HG03378 (cell line): Measurements from ENCODE around the gene CASR.
"Not testable (repeated sequence)": the region's sequence is repeated elsewhere in the genome, so short reads cannot be mapped to it uniquely, and the experiment has no call there.

ENCODE experiments used
- ATAC-seq: cut with Tn5 transposase; IDR thresholded peaks from one replicate; pipeline ENCODE4 v1.9.1; 2021; ENCODE audit warnings: mild to moderate bottlenecking, moderate library complexity; ENCODE audit not compliant: unreplicated experiment

CASR gene, protein sequence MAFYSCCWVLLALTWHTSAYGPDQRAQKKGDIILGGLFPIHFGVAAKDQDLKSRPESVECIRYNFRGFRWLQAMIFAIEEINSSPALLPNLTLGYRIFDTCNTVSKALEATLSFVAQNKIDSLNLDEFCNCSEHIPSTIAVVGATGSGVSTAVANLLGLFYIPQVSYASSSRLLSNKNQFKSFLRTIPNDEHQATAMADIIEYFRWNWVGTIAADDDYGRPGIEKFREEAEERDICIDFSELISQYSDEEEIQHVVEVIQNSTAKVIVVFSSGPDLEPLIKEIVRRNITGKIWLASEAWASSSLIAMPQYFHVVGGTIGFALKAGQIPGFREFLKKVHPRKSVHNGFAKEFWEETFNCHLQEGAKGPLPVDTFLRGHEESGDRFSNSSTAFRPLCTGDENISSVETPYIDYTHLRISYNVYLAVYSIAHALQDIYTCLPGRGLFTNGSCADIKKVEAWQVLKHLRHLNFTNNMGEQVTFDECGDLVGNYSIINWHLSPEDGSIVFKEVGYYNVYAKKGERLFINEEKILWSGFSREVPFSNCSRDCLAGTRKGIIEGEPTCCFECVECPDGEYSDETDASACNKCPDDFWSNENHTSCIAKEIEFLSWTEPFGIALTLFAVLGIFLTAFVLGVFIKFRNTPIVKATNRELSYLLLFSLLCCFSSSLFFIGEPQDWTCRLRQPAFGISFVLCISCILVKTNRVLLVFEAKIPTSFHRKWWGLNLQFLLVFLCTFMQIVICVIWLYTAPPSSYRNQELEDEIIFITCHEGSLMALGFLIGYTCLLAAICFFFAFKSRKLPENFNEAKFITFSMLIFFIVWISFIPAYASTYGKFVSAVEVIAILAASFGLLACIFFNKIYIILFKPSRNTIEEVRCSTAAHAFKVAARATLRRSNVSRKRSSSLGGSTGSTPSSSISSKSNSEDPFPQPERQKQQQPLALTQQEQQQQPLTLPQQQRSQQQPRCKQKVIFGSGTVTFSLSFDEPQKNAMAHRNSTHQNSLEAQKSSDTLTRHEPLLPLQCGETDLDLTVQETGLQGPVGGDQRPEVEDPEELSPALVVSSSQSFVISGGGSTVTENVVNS

GRCh38 chr3:122183521-122183892 lies at the start of gene CASR:
CASR (plus strand) TSS chr3:122183668; CDS start chr3:122254190, 70,522 bp downstream.
- no peak for ATAC-seq

- ATAC-seq = peak; percentile 90
Measured at GRCh38 chr3:122146466-122146865, 37.0 kb upstream of the CASR start.

GRCh38 chr3:122148941-122149627 lies 34.4 kb upstream of the CASR start:
- ATAC-seq = no peak

GRCh38 chr3:122151480-122151879 lies 32.0 kb upstream of the CASR start:
- ATAC-seq = no peak

DNA sequence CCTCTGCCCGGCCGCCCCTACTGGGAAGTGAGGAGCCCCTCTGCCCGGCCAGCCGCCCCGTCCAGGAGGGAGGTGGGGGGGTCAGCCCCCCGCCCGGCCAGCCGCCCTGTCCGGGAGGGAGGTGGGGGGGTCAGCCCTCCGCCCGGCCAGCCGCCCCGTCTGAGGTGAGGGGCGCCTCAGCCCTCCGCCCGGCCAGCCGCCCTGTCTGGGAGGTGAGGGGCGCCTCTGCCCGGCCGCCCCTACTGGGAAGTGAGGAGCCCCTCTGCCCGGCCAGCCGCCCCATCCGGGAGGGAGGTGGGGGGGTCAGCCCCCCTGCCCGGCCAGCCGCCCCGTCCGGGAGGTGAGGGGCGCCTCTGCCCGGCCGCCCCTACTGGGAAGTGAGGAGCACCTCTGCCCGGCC lies 18.5 kb upstream of the CASR start:
- not testable (repeated sequence) for ATAC-seq

GRCh38 chr3:122167630-122168029 lies 15.8 kb upstream of the CASR start:
- no peak for ATAC-seq

- no peak for ATAC-seq
Measured at GRCh38 chr3:122168044-122168443, 15.4 kb upstream of the CASR start.

DNA sequence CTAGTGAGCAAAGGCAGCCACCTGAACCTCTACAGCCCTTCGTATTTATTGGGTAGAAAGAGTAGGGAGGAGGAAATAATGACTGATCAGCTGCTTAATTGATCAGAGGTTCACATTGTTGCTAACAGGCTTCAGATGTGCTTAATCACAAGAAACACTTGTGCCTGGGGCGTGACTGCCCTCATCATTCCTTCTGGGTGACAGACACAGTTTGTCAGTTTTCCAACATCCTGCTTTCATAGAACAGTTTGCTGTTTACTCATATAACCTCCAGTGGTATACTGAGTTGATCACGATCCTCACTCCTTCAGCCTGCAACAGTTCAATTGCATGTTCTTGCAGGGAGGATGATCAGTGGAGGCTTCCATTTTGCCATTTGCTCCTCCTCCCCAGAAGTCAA lies 13.6 kb upstream of the CASR start:
- ATAC-seq = no peak

DNA sequence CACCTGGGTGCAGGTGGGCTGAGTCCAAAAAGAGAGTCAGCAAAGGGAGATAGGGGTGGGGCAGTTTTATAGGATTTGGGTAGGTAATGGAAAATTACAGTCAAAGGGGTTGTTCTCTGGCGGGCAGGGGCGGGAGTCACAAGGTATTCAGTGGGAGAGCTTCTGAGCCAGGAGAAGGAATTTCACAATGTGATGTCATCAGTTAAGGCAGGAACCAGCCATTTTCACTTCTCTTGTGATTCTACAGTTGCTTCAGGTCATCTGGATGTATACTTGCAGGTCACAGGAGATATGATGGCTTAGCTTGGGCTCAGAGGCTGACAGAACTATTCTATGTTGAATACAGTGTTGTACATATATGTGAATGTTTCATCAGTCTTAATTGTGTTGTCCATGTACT lies 12.1 kb upstream of the CASR start:
- ATAC-seq = not testable (repeated sequence)

GRCh38 chr3:122178711-122179110 lies 4.8 kb upstream of the CASR start:
- no peak for ATAC-seq

GRCh38 chr3:122183893-122184590 lies 574 bp downstream of the CASR start:
- ATAC-seq = no peak

- no peak for ATAC-seq
Measured at GRCh38 chr3:122184591-122184929, 1.1 kb downstream of the CASR start.

- no peak for ATAC-seq
Measured at GRCh38 chr3:122186372-122186771, 2.9 kb downstream of the CASR start.

DNA sequence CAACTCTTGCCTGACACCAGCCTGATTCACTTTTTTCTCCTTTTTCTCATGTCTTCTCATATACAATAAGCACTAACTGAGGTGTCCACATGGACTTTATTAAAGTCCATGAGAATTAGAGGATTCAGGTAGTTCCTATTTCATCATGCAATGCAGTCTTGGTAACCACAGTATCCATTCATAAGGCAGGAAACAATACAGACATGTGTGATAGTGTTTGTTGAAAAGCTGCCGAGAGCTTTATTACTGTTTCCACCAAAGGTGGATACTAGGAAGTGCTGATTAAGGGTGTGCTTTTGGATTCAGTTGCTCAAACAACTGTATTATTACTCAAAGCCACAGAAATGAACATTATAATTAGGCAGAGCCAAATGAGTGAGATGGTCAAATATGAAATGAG lies 5.3 kb downstream of the CASR start:
- ATAC-seq = no peak

DNA sequence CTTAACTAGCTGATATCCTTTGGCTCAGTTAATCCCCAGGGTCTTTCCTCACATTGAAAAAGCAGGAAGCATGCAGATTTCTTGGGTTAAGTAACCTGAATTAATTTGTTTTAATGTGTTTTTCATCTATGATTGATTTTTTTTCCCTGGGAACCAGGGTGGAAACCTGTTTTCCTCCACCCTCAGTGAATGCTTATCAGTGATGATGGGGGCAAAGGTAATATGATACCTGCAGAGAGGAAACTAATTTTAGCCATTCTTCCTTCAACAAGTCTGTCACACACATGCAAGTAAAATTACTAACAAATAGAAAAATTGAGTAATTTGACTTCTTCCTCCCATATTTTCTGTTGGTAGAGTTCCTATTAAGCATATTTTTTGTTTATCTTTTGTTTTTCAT lies 5.9 kb downstream of the CASR start:
- no peak for ATAC-seq

DNA sequence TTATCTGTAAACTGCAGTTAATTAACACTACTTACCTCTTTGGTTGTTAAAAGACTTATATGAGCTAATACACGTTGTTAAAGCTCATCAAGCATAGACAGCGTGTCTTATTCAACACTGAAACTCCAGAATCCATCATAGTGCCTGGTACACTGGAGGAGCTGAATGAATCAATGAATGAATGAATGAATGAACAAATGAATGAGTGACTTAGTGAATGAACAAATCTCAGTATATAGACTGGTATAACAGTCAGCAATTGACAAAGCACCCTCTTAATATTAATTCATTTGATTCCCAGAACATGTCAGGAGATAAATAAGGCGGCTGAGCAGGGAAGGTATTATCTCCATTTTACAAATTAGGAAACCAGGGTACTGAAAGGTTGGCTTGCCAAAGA lies 7.1 kb downstream of the CASR start:
- no peak for ATAC-seq

DNA sequence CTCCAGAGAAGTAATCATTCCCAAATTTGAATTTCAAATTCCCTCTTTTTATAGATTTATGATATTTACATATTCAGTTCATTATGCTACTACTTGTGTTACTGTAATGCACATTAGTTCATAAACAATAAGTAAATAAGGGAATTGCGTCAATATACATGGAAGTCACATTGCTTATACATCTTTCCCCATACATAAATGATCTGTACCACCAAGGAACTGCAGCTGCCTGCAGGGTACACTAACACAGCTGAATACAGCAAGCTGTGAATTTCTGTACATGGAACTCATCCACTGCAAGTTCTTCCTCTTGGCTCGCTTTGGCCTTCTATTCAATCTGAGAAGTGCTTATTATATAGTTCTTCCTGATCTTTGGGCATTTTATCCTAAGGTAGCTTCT lies 15.5 kb downstream of the CASR start:
- no peak for ATAC-seq

GRCh38 chr3:122199552-122199951 lies 16.1 kb downstream of the CASR start:
- no peak for ATAC-seq

DNA sequence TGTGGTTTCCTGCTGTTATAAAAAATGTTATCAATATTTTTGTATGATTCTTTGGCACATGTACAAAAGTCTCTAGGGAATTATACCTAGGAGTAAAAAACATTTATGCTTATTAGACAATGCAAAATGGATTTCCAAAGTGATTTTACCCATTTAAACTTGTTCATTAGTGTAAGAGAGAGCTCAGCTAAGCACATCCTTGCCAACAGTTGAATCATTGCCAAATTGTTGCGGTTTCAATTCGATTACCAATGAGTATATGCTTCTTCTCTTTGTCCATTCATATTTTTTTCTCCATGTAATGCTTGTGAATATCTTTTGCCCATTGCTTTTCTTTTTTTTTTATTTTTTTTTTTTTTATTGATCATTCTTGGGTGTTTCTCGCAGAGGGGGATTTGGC lies 17.2 kb downstream of the CASR start:
- ATAC-seq = no peak

DNA sequence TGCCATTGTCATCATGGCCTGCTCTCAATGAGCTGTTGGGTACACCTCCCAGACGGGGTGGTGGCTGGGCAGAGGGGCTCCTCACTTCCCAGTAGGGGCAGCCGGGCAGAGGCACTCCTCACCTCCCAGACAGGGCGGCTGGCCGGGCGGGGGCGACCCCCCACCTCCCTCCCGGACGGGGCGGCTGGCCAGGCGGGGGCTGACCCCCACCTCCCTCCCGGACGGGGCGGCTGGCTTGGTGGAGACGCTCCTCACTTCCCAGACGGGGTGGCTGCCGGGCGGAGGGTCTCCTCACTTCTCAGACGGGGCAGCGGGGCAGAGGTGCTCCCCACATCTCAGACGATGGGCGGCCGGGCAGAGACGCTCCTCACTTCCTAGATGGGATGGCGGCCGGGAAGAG lies 18.0 kb downstream of the CASR start:
- ATAC-seq = not testable (repeated sequence)

DNA sequence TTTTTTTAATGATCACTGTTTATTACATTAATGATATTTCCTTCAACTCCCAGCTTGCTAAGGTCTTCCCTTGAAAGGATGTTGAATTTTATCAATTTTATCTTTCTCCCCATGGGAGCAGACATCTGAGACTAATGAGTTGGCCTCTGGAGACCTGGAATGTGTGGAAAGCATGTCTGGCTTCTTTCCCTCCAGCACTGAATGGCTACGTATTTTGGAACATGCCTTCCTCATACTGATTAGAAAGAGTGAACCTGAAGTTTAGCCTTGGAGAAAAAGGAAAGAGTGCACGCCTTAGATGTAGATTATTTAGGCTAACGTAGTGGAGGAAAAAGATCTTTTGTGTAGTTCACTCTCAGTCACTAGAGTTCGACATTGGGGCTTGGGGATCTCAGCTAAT lies 25.1 kb downstream of the CASR start:
- no peak for ATAC-seq
